SK-N-SH (cell line): ENCODE measurements around the gene CENATAC. TPM values are rescaled to one million over a fixed set of nuclear protein-coding genes. Genes with fewer than 3 reads are reported as not detected.

Experiments used
- CTCF ChIA-PET: fragments of 300-600, 350-600 bp; formaldehyde crosslinking; extraction: SDS; loops from one replicate; lab custom pipeline; 2021; lab: Yijun Ruan, JAX
- POLR2A ChIA-PET: fragments of 350-600 bp; sonication (Branson Sonifier 250); formaldehyde crosslinking; extraction: SDS; loops from one replicate; lab custom pipeline; 2020; ENCODE audit warnings: antibody characterized with exemption, inconsistent platforms; lab: Yijun Ruan, JAX
- DNase-seq: peaks from one replicate; pipeline ENCODE4 v3.0.0; 2012
- H2AFZ ChIP-seq: fragments of 200-600 bp; sonication (generic); 2 replicates; pipeline ENCODE4 v1.8.1; 2016; ENCODE audit warnings: antibody characterized with exemption, mild to moderate bottlenecking, low read depth
- H3F3A ChIP-seq: fragments of 200-600 bp; sonication (generic); replicated peaks from 2 replicates; pipeline ENCODE3; 2016; ENCODE audit warnings: antibody characterized with exemption, mild to moderate bottlenecking; ENCODE audit not compliant: insufficient read depth
- H3K27ac ChIP-seq, 2 experiments: fragments of 200-500 bp in 1 of 2; fragments of 200-600 bp in 1 of 2; sonication (Bioruptor generic) in 1 of 2; sonication (generic), shearing (Covaris generic) in 1 of 2; 2 replicates each; pipeline versions ENCODE4 v1.5.1 to v1.6.1; 2014 to 2016; ENCODE audit warnings: low read depth in 2 of 2, inconsistent platforms in 1 of 2, low read length in 1 of 2, mild to moderate bottlenecking in 1 of 2, mixed read lengths in 1 of 2
- H3K27me3 ChIP-seq: fragments of 200-600 bp; sonication (generic), shearing (Covaris generic); 2 replicates; pipeline ENCODE4 v1.6.1; 2016; ENCODE audit warnings: mixed run types; ENCODE audit not compliant: insufficient read depth
- H3K36me3 ChIP-seq, 2 experiments: fragments of 200-500 bp in 1 of 2; fragments of 200-600 bp in 1 of 2; sonication (Bioruptor generic) in 1 of 2; sonication (generic) in 1 of 2; replicated peaks in 1 of 2; 2 replicates each; pipeline versions ENCODE3 to v1.5.1; 2014 to 2016; ENCODE audit warnings: low read length in 1 of 2, mild to moderate bottlenecking in 1 of 2; ENCODE audit not compliant: insufficient read depth in 2 of 2, control insufficient read depth in 1 of 2
- H3K4me1 ChIP-seq, 2 experiments: fragments of 200-500 bp in 1 of 2; fragments of 200-600 bp in 1 of 2; sonication (Bioruptor generic) in 1 of 2; sonication (generic), shearing (Covaris generic) in 1 of 2; 2 replicates each; pipeline versions ENCODE4 v1.5.1 to v1.6.1; 2014 to 2016; ENCODE audit warnings: low read depth in 1 of 2, low read length in 1 of 2, mixed run types in 1 of 2; ENCODE audit not compliant: insufficient read depth in 2 of 2, control insufficient read depth in 1 of 2
- H3K4me2 ChIP-seq: fragments of 200-600 bp; sonication (generic), shearing (Covaris generic); 2 replicates; pipeline ENCODE4 v1.6.1; 2017; ENCODE audit warnings: mixed run types
- H3K4me3 ChIP-seq, 2 experiments: fragments of 200-500 bp in 1 of 2; fragments of 200-600 bp in 1 of 2; sonication (Bioruptor generic) in 1 of 2; sonication (generic), shearing (Covaris generic) in 1 of 2; 2 replicates each; pipeline versions ENCODE4 v1.5.1 to v1.8.1; 2014 to 2016; ENCODE audit warnings: low read depth in 2 of 2, inconsistent platforms in 1 of 2, low read length in 1 of 2, mild to moderate bottlenecking in 1 of 2, mixed read lengths in 1 of 2, moderate library complexity in 1 of 2
- H3K79me2 ChIP-seq: fragments of 200-600 bp; sonication (generic); 2 replicates; pipeline ENCODE4 v1.8.1; 2017; ENCODE audit warnings: mild to moderate bottlenecking; ENCODE audit not compliant: insufficient read depth
- H3K9ac ChIP-seq: fragments of 200-600 bp; sonication (generic); 2 replicates; pipeline ENCODE4 v1.6.1; 2017; ENCODE audit warnings: mixed run types
- H3K9me2 ChIP-seq: fragments of 200-600 bp; sonication (generic); 2 replicates; pipeline ENCODE4 v1.6.1; 2017; ENCODE audit warnings: mixed run types
- H3K9me3 ChIP-seq: fragments of 200-600 bp; sonication (generic); 2 replicates; pipeline ENCODE4 v1.6.1; 2017; ENCODE audit warnings: mixed run types, mild to moderate bottlenecking, moderate library complexity
- H4K20me1 ChIP-seq: fragments of 200-600 bp; sonication (generic); 2 replicates; pipeline ENCODE4 v1.6.1; 2017; ENCODE audit warnings: mild to moderate bottlenecking, mixed run types; ENCODE audit not compliant: insufficient read depth
- ELF1 ChIP-seq: IDR thresholded peaks from 2 replicates; pipeline ENCODE4 v1.4.0; 2012
- EP300 ChIP-seq, 2 experiments: IDR thresholded peaks; 2 replicates each; pipeline versions ENCODE4 v1.4.0 to v1.6.1; 2012; ENCODE audit warnings: borderline replicate concordance in 1 of 2, low read depth in 1 of 2, low read length in 1 of 2
- FOSL2 ChIP-seq: IDR thresholded peaks from 2 replicates; pipeline ENCODE4 v1.4.0; 2012; ENCODE audit warnings: low read depth, mild to moderate bottlenecking, moderate library complexity, borderline replicate concordance
- FOXJ3 ChIP-seq: sonication (generic); formaldehyde crosslinking; IDR thresholded peaks from 2 replicates; pipeline ENCODE4 v1.5.1; 2020; ENCODE audit warnings: mild to moderate bottlenecking, missing genetic modification reagents
- FOXM1 ChIP-seq: IDR thresholded peaks from 2 replicates; pipeline ENCODE4 v1.4.0; 2012; ENCODE audit warnings: low read depth, mild to moderate bottlenecking
- JUND ChIP-seq: IDR thresholded peaks from 2 replicates; pipeline ENCODE4 v1.4.0; 2012
- MEF2A ChIP-seq: IDR thresholded peaks from 2 replicates; pipeline ENCODE4 v1.4.0; 2012; ENCODE audit warnings: low read depth, borderline replicate concordance
- MXI1 ChIP-seq: IDR thresholded peaks from 2 replicates; pipeline ENCODE4 v1.6.1; 2012; ENCODE audit warnings: mild to moderate bottlenecking, low read depth, low read length, improper control_type of control experiment
- NFIC ChIP-seq: IDR thresholded peaks from 2 replicates; pipeline ENCODE4 v1.4.0; 2012; ENCODE audit warnings: borderline replicate concordance
- NRF1 ChIP-seq: IDR thresholded peaks from 2 replicates; pipeline ENCODE4 v1.6.1; 2012; ENCODE audit warnings: low read depth, mild to moderate bottlenecking, low read length
- POLR2AphosphoS5 ChIP-seq: IDR thresholded peaks from 2 replicates; pipeline ENCODE4 v1.6.1; 2012; ENCODE audit warnings: low read depth, low read length
- RAD21 ChIP-seq: IDR thresholded peaks from 2 replicates; pipeline ENCODE4 v1.6.1; 2012; ENCODE audit warnings: mild to moderate bottlenecking, low read length
- RCOR1 ChIP-seq: fragments of 150-350 bp; IDR thresholded peaks from 2 replicates; pipeline ENCODE4 v1.6.1; 2017; ENCODE audit warnings: antibody characterized with exemption, low read length
- RXRA ChIP-seq: IDR thresholded peaks from 2 replicates; pipeline ENCODE4 v1.4.0; 2012; ENCODE audit warnings: low read depth, mild to moderate bottlenecking, borderline replicate concordance
- SIN3A ChIP-seq: IDR thresholded peaks from 2 replicates; pipeline ENCODE4 v1.6.1; 2012; ENCODE audit warnings: low read depth, mild to moderate bottlenecking, low read length, moderate library complexity, borderline replicate concordance
- SMC3 ChIP-seq: IDR thresholded peaks from 2 replicates; pipeline ENCODE4 v1.6.1; 2012; ENCODE audit warnings: low read depth, low read length, improper control_type of control experiment
- TEAD4 ChIP-seq: IDR thresholded peaks from 2 replicates; pipeline ENCODE4 v1.4.0; 2012; ENCODE audit warnings: mild to moderate bottlenecking, borderline replicate concordance; ENCODE audit not compliant: insufficient read depth
- YY1 ChIP-seq: IDR thresholded peaks from 2 replicates; pipeline ENCODE4 v1.4.0; 2012; ENCODE audit warnings: low read depth, mild to moderate bottlenecking
- WGBS: methylation state at CpG from one replicate; pipeline ENCODE4 v1.1.6; 2017; ENCODE audit warnings: low lambda C conversion rate; 5-methylcytosine and 5-hydroxymethylcytosine counted together
- polyA plus RNA-seq, 3 experiments: library from polyadenylated mRNA; depleted of rRNA; stranded (reverse); fragments of >200 nt; gene quantifications; 2 replicates each; pipeline ENCODE4 v1.2.3, GENCODE V29; 2012
- TF ChIP-seq, protein P1 (sequence below): IDR thresholded peaks from 2 replicates; pipeline ENCODE4 v1.4.0; 2012; ENCODE audit warnings: low read depth, borderline replicate concordance
- TF ChIP-seq, protein P2 (sequence below): IDR thresholded peaks from 2 replicates; pipeline ENCODE4 v1.4.0; 2012; ENCODE audit warnings: low read depth
- TF ChIP-seq, protein P3 (sequence below): fragments of 200-600 bp; sonication (generic); IDR thresholded peaks from 2 replicates; pipeline ENCODE4 v1.6.1; 2017; ENCODE audit warnings: antibody characterized with exemption, mild to moderate bottlenecking, moderate library complexity
- TF ChIP-seq, protein P4 (sequence below): fragments of 150-350 bp; IDR thresholded peaks from 2 replicates; pipeline ENCODE4 v1.6.1; 2017; ENCODE audit warnings: antibody characterized with exemption, low read length, low read depth, borderline replicate concordance

Gene CENATAC
- polyA plus RNA-seq, 1 of the 3 experiments (the other 2 are of a cell fraction), result 16.0 TPM

DNA sequence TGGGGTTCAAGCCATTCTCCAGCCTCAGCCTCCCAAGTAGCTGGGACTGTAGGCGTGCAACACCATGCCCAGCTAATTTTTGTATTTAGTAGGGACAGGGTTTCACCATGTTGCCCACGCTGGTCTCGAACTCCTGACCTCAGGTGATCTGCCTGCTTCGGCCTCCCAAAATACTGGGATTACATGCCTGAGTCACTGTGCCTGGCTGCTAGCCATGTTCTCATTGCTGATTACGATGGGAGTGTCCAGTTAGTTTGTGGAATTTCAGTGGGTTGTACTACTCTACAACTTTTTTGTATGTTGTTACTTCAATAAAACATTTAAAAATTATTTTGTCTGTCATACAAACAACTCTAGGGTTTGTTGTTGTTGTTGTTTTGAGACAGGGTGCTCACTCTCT lies 64.8 kb downstream of the CENATAC start:
- H2AFZ ChIP-seq, result no peak overlapping the region
- no peak for TF ChIP-seq MEF2A
- TF ChIP-seq NRF1, result no peak
- TF ChIP-seq EP300 (IDR thresholded peaks at IDR 0.05; ENCODE audit: borderline replicate concordance in 1 of 2, low read depth in 1 of 2, low read length in 1 of 2), result no peak
- no peak for TF ChIP-seq YY1
- no peak for TF ChIP-seq FOXM1
- TF ChIP-seq, protein P1, sequence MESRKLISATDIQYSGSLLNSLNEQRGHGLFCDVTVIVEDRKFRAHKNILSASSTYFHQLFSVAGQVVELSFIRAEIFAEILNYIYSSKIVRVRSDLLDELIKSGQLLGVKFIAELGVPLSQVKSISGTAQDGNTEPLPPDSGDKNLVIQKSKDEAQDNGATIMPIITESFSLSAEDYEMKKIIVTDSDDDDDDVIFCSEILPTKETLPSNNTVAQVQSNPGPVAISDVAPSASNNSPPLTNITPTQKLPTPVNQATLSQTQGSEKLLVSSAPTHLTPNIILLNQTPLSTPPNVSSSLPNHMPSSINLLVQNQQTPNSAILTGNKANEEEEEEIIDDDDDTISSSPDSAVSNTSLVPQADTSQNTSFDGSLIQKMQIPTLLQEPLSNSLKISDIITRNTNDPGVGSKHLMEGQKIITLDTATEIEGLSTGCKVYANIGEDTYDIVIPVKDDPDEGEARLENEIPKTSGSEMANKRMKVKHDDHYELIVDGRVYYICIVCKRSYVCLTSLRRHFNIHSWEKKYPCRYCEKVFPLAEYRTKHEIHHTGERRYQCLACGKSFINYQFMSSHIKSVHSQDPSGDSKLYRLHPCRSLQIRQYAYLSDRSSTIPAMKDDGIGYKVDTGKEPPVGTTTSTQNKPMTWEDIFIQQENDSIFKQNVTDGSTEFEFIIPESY, result no peak
- TF ChIP-seq NFIC, result no peak
- TF ChIP-seq, protein P2, sequence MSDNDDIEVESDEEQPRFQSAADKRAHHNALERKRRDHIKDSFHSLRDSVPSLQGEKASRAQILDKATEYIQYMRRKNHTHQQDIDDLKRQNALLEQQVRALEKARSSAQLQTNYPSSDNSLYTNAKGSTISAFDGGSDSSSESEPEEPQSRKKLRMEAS, result no peak
- ChIA-PET POLR2A (no interaction called here), CTCF (interaction anchor here (1.4 kb wide), 1 partner anchor 40 kb away, joined by 3 read pairs; no protein-coding TSS in a partner anchor)
- H3K9me3 ChIP-seq, result no peaks in the 10 kb centered on the region
- no peak overlapping the region for H3K4me3 ChIP-seq
- peaks cover 4 to 9% of the 10 kb centered on the region in 2 experiments; a peak in 2 of 4 replicates for H3K4me1 ChIP-seq
- peaks cover 0 to 4% of the 10 kb centered on the region in 2 experiments for H3K36me3 ChIP-seq
- H3K27me3 ChIP-seq, result no peaks in the 10 kb centered on the region
- no peaks in the 10 kb centered on the region for H3K9me2 ChIP-seq
- H4K20me1 ChIP-seq, result no peaks in the 10 kb centered on the region
- H3K9ac ChIP-seq, result no peak overlapping the region
- no peak overlapping the region for H3K27ac ChIP-seq
- H3K4me2 ChIP-seq, result no peak overlapping the region
- peaks cover 23% of the 10 kb centered on the region for H3F3A ChIP-seq
- peaks cover 22% of the 10 kb centered on the region for H3K79me2 ChIP-seq
- no peak for DNase-seq
- 83% methylated on average over 5 of the region's 5 CpGs for WGBS

DNA sequence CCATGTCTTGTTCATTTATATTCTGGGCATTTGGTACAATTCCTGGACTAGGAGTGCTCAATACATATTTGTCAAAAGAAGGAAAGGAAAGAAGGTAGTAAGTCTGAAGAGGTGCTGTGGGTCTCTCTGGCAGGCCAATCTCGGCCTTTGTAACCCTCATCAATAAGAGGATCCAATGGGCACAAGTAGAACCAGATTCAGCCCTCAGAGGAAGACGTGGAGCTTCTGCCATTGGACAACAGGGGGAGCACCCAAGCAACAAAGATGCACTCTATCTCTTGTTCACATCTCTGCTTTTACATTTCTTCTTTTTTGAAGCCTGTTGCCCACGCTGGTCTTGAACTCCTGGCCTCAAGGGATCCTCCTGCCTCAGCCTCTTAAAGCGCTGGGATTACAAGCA lies 67.4 kb downstream of the CENATAC start:
- H3K27me3 ChIP-seq, result no peaks in the 10 kb centered on the region
- H3K4me1 ChIP-seq, result peaks cover 5 to 6% of the 10 kb centered on the region in 2 experiments; a peak in 2 of 4 replicates
- H3K9ac ChIP-seq, result no peak overlapping the region
- H3K27ac ChIP-seq, result no peak overlapping the region
- no peaks in the 10 kb centered on the region for H4K20me1 ChIP-seq
- CTCF ChIA-PET, result interaction anchor here (1.8 kb wide), 2 partner anchors 9 to 34 kb away, joined by 7 read pairs; partner anchors contain the start of gene HYOU1
- H2AFZ ChIP-seq, result no peak overlapping the region
- no peaks in the 10 kb centered on the region for H3K9me2 ChIP-seq
- no peak overlapping the region for H3K4me2 ChIP-seq
- 73% methylated on average over 4 of the region's 4 CpGs for WGBS
- H3K9me3 ChIP-seq, result no peaks in the 10 kb centered on the region
- POLR2A ChIA-PET, result no interaction called here
- DNase-seq, result peak; percentile 52
- H3K79me2 ChIP-seq, result peaks cover 39% of the 10 kb centered on the region
- H3K36me3 ChIP-seq, result peaks cover 7% of the 10 kb centered on the region in 2 experiments
- peaks cover 23% of the 10 kb centered on the region for H3F3A ChIP-seq
- H3K4me3 ChIP-seq, result no peak overlapping the region
- peak; percentile 47 for TF ChIP-seq RAD21
- TF ChIP-seq, protein P3, sequence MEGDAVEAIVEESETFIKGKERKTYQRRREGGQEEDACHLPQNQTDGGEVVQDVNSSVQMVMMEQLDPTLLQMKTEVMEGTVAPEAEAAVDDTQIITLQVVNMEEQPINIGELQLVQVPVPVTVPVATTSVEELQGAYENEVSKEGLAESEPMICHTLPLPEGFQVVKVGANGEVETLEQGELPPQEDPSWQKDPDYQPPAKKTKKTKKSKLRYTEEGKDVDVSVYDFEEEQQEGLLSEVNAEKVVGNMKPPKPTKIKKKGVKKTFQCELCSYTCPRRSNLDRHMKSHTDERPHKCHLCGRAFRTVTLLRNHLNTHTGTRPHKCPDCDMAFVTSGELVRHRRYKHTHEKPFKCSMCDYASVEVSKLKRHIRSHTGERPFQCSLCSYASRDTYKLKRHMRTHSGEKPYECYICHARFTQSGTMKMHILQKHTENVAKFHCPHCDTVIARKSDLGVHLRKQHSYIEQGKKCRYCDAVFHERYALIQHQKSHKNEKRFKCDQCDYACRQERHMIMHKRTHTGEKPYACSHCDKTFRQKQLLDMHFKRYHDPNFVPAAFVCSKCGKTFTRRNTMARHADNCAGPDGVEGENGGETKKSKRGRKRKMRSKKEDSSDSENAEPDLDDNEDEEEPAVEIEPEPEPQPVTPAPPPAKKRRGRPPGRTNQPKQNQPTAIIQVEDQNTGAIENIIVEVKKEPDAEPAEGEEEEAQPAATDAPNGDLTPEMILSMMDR, result peak; percentile 55
- TF ChIP-seq ELF1, result no peak
- no peak for TF ChIP-seq MXI1
- TF ChIP-seq RCOR1, result no peak
- TF ChIP-seq YY1, result no peak
- TF ChIP-seq NRF1, result no peak
- TF ChIP-seq FOXJ3 (CRISPR knock-in tag), result no peak
- no peak for TF ChIP-seq JUND
- no peak for TF ChIP-seq MEF2A
- TF ChIP-seq, protein P4, sequence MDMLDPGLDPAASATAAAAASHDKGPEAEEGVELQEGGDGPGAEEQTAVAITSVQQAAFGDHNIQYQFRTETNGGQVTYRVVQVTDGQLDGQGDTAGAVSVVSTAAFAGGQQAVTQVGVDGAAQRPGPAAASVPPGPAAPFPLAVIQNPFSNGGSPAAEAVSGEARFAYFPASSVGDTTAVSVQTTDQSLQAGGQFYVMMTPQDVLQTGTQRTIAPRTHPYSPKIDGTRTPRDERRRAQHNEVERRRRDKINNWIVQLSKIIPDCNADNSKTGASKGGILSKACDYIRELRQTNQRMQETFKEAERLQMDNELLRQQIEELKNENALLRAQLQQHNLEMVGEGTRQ, result no peak
- no peak for TF ChIP-seq POLR2AphosphoS5
- TF ChIP-seq RXRA, result no peak
- no peak for TF ChIP-seq EP300 (IDR thresholded peaks at IDR 0.05; ENCODE audit: borderline replicate concordance in 1 of 2, low read depth in 1 of 2, low read length in 1 of 2)
- TF ChIP-seq FOSL2, result no peak
- no peak for TF ChIP-seq TEAD4
- peak; percentile 39; the same call in 1 of the 2 replicates for TF ChIP-seq SMC3
- no peak for TF ChIP-seq SIN3A
- TF ChIP-seq, protein P2, result no peak
